Breast epithelium (tissue), 3 donors: ENCODE measurements around the gene SPACA9.

Experiments used
- CTCF ChIP-seq, 3 donors: fragments of 450-650 bp; IDR thresholded peaks; one replicate each; pipeline ENCODE4 v1.5.1; 2016 to 2017; ENCODE audit warnings: antibody characterized with exemption in 3 of 3, mild to moderate bottlenecking in 3 of 3, moderate library complexity in 3 of 3
- POLR2A ChIP-seq: fragments of 450-650 bp; IDR thresholded peaks from one replicate; pipeline ENCODE4 v1.6.1; 2016; ENCODE audit warnings: antibody characterized with exemption, mild to moderate bottlenecking, moderate library complexity

GRCh38 chr9:132833550-132834121 lies 45.1 kb upstream of the SPACA9 start:
- no peak for TF ChIP-seq CTCF (IDR thresholded peaks at IDR 0.05)
- no peak for TF ChIP-seq POLR2A
